Ovary (tissue), 3 donors: ENCODE measurements around the gene CACNA2D1.

ENCODE experiments used
- EP300 ChIP-seq: sonication (generic); formaldehyde crosslinking; IDR thresholded peaks from one replicate; pipeline ENCODE4 v1.6.1; 2017; ENCODE audit warnings: antibody characterized with exemption
- POLR2A ChIP-seq: fragments of 450-650 bp; IDR thresholded peaks from one replicate; pipeline ENCODE4 v1.6.1; 2017; ENCODE audit warnings: antibody characterized with exemption, mild to moderate bottlenecking, moderate library complexity
- TF ChIP-seq, protein P1 (sequence below), 3 donors: fragments of 450-650 bp in 2 of 3; fragments of 200-600 bp in 1 of 3; IDR thresholded peaks; one replicate each; pipeline versions ENCODE4 v1.5.1 to v1.8.0; 2016 to 2022; ENCODE audit warnings: antibody characterized with exemption in 3 of 3, mild to moderate bottlenecking in 1 of 3
- donor health status: DM: no; HTN: no; CAD: no.

DNA sequence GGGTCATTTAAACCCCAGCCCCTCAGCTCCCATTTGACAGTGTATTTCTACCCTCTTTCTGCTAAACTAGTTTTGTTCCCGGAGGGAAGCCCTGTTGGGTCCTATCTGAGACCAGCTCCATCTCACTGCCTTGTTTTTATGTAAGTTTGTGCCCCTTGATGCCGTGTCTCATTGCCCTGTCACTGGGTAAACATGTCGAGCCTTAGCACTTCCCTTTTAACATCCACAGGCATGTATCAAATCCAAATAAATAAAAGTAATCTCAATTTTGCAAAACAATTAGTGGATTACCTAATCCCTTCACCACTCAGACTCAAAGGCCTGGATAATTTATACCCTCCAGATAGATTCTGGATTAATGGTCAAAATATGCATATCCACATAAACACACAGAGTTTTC, 115.7 kb downstream of the CACNA2D1 start:
- TF ChIP-seq POLR2A = no peak
- TF ChIP-seq, protein P1, sequence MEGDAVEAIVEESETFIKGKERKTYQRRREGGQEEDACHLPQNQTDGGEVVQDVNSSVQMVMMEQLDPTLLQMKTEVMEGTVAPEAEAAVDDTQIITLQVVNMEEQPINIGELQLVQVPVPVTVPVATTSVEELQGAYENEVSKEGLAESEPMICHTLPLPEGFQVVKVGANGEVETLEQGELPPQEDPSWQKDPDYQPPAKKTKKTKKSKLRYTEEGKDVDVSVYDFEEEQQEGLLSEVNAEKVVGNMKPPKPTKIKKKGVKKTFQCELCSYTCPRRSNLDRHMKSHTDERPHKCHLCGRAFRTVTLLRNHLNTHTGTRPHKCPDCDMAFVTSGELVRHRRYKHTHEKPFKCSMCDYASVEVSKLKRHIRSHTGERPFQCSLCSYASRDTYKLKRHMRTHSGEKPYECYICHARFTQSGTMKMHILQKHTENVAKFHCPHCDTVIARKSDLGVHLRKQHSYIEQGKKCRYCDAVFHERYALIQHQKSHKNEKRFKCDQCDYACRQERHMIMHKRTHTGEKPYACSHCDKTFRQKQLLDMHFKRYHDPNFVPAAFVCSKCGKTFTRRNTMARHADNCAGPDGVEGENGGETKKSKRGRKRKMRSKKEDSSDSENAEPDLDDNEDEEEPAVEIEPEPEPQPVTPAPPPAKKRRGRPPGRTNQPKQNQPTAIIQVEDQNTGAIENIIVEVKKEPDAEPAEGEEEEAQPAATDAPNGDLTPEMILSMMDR (IDR thresholded peaks at IDR 0.05) = no peak
- TF ChIP-seq EP300 = no peak
